H9 (cell line): ENCODE measurements around the gene ACOT8. TPM values are rescaled to one million over a fixed set of nuclear protein-coding genes. Genes with fewer than 3 reads are reported as not detected.
A peak's percentile ranks its signal among the peaks of the same experiment; 100 is the strongest.

Experiments
- DNase-seq: peaks from one replicate; pipeline ENCODE4 v3.0.0-alpha.2; 2017
- H2AFZ ChIP-seq: one replicate; pipeline ENCODE4 v1.6.1; 2013; ENCODE audit warnings: mild to moderate bottlenecking, low read length, control low read depth, moderate library complexity
- H2AK5ac ChIP-seq: 2 replicates; pipeline ENCODE4 v1.6.1; 2013; ENCODE audit warnings: low read length, control low read depth, mixed read lengths; ENCODE audit not compliant: insufficient read length
- H2BK120ac ChIP-seq: one replicate; pipeline ENCODE4 v1.6.1; 2013; ENCODE audit warnings: low read depth, mild to moderate bottlenecking, low read length, control low read depth, inconsistent platforms; ENCODE audit not compliant: poor library complexity, severe bottlenecking
- H2BK12ac ChIP-seq: 2 replicates; pipeline ENCODE4 v1.6.1; 2013; ENCODE audit warnings: low read length, control low read depth, mixed read lengths, low read depth; ENCODE audit not compliant: insufficient read length
- H2BK15ac ChIP-seq: 2 replicates; pipeline ENCODE4 v1.6.1; 2013; ENCODE audit warnings: low read depth, low read length, control low read depth
- H2BK20ac ChIP-seq: one replicate; pipeline ENCODE4 v1.6.1; 2013; ENCODE audit warnings: low read depth, mild to moderate bottlenecking, low read length, control low read depth, inconsistent platforms; ENCODE audit not compliant: poor library complexity, severe bottlenecking
- H2BK5ac ChIP-seq: 2 replicates; pipeline ENCODE4 v1.6.1; 2013; ENCODE audit warnings: low read length, control low read depth, mixed read lengths; ENCODE audit not compliant: insufficient read length
- H3K14ac ChIP-seq: 2 replicates; pipeline ENCODE4 v1.6.1; 2013; ENCODE audit warnings: low read length, control low read depth; ENCODE audit not compliant: insufficient read depth
- H3K18ac ChIP-seq: 2 replicates; pipeline ENCODE4 v1.6.1; 2013; ENCODE audit warnings: low read depth, mild to moderate bottlenecking, mixed read lengths, low read length, control low read depth; ENCODE audit not compliant: insufficient read length
- H3K23ac ChIP-seq: 2 replicates; pipeline ENCODE4 v1.6.1; 2013; ENCODE audit warnings: low read length, control low read depth, mixed read lengths, low read depth; ENCODE audit not compliant: insufficient read length
- H3K23me2 ChIP-seq: 2 replicates; pipeline ENCODE4 v1.6.1; 2013; ENCODE audit warnings: low read depth, mild to moderate bottlenecking, mixed read lengths, low read length, control low read depth; ENCODE audit not compliant: insufficient read length, poor library complexity, severe bottlenecking
- H3K27ac ChIP-seq: 2 replicates; pipeline ENCODE4 v1.5.1; 2013; ENCODE audit warnings: low read length, control low read depth, mixed read lengths, low read depth; ENCODE audit not compliant: insufficient read length
- H3K27me3 ChIP-seq: 2 replicates; pipeline ENCODE4 v1.6.1; 2013; ENCODE audit warnings: low read length, control low read depth, inconsistent platforms; ENCODE audit not compliant: insufficient read depth
- H3K4ac ChIP-seq: 2 replicates; pipeline ENCODE4 v1.6.1; 2013; ENCODE audit warnings: low read depth, mild to moderate bottlenecking, control low read depth, inconsistent platforms, low read length, moderate library complexity
- H3K4me1 ChIP-seq: 2 replicates; pipeline ENCODE4 v1.6.1; 2013; ENCODE audit warnings: low read length, control low read depth, inconsistent platforms; ENCODE audit not compliant: insufficient read depth
- H3K4me2 ChIP-seq: 2 replicates; pipeline ENCODE4 v1.6.1; 2013; ENCODE audit warnings: low read length, control low read depth, mixed read lengths; ENCODE audit not compliant: insufficient read length, insufficient read depth
- H3K56ac ChIP-seq: 2 replicates; pipeline ENCODE4 v1.6.1; 2013; ENCODE audit warnings: low read depth, mild to moderate bottlenecking, mixed read lengths, low read length, control low read depth; ENCODE audit not compliant: insufficient read length
- H3K79me1 ChIP-seq: 2 replicates; pipeline ENCODE4 v1.6.1; 2013; ENCODE audit warnings: low read depth, mild to moderate bottlenecking, moderate library complexity, low read length, control low read depth, inconsistent platforms; ENCODE audit not compliant: insufficient read depth, poor library complexity, severe bottlenecking
- H3K79me2 ChIP-seq: 2 replicates; pipeline ENCODE4 v1.6.1; 2013; ENCODE audit warnings: low read length, control low read depth, inconsistent platforms; ENCODE audit not compliant: insufficient read depth
- H3K9ac ChIP-seq: 2 replicates; pipeline ENCODE4 v1.6.1; 2013; ENCODE audit warnings: low read length, control low read depth, mixed read lengths; ENCODE audit not compliant: insufficient read length; ENCODE audit errors: extremely low read depth
- H3K9me3 ChIP-seq: one replicate; pipeline ENCODE4 v1.6.1; 2013; ENCODE audit warnings: low read depth, low read length, inconsistent platforms; ENCODE audit not compliant: control insufficient read depth
- H3T11ph ChIP-seq: one replicate; pipeline ENCODE4 v1.6.1; 2013; ENCODE audit warnings: mild to moderate bottlenecking, low read length, control low read depth, inconsistent platforms
- H4K20me1 ChIP-seq: one replicate; pipeline ENCODE4 v1.6.1; 2013; ENCODE audit not compliant: control insufficient read depth, insufficient read length, insufficient read depth
- H4K5ac ChIP-seq: 2 replicates; pipeline ENCODE4 v1.6.1; 2013; ENCODE audit warnings: low read depth, mild to moderate bottlenecking, mixed read lengths, low read length, control low read depth; ENCODE audit not compliant: insufficient read length
- H4K8ac ChIP-seq: replicated peaks from 2 replicates; pipeline ENCODE4 v1.6.1; 2013; ENCODE audit warnings: low read length, control low read depth, mixed read lengths, low read depth; ENCODE audit not compliant: insufficient read length
- H4K91ac ChIP-seq: 2 replicates; pipeline ENCODE4 v1.6.1; 2013; ENCODE audit warnings: low read depth, mild to moderate bottlenecking, moderate library complexity, mixed read lengths, low read length, control low read depth; ENCODE audit not compliant: insufficient read length
- H3K27ac Mint-ChIP-seq, 3 experiments: 2 replicates in 2 of 3; 3 replicates in 1 of 3; pipeline ENCODE4 v1.8.0; 2020 to 2021; ENCODE audit warnings: mixed read lengths in 3 of 3, mild to moderate bottlenecking in 1 of 3, moderate library complexity in 1 of 3
- H3K27me3 Mint-ChIP-seq: 2 replicates; pipeline ENCODE4 v1.8.0; 2021; ENCODE audit warnings: low read depth, mild to moderate bottlenecking, moderate library complexity, mixed read lengths
- H3K36me3 Mint-ChIP-seq, 3 experiments: 2 replicates in 2 of 3; 3 replicates in 1 of 3; pipeline ENCODE4 v1.8.0; 2020 to 2021; ENCODE audit warnings: low read depth in 3 of 3, mixed read lengths in 3 of 3; ENCODE audit not compliant: insufficient read depth in 1 of 3
- H3K4me1 Mint-ChIP-seq, 2 experiments: 2 replicates each; pipeline ENCODE4 v1.8.0; 2020; ENCODE audit warnings: mixed read lengths in 2 of 2
- H3K4me3 Mint-ChIP-seq, 2 experiments: 2 replicates in 1 of 2; 3 replicates in 1 of 2; pipeline ENCODE4 v1.8.0; 2020 to 2021; ENCODE audit warnings: mild to moderate bottlenecking in 2 of 2, mixed read lengths in 2 of 2, moderate library complexity in 1 of 2
- H3K9me3 Mint-ChIP-seq, 2 experiments: 2 replicates in 1 of 2; 3 replicates in 1 of 2; pipeline ENCODE4 v1.8.0; 2020; ENCODE audit warnings: mild to moderate bottlenecking in 2 of 2, mixed read lengths in 2 of 2, moderate library complexity in 1 of 2
- WGBS: extraction: QIAGEN DNeasy Blood & Tissue Kit; methylation state at CpG from one replicate; pipeline ENCODE4 v1.1.7; 2013; ENCODE audit warnings: missing lambda C conversion rate, low lambda C conversion rate, mixed read lengths; ENCODE audit not compliant: insufficient read length; ENCODE audit errors: extremely low coverage; 5-methylcytosine and 5-hydroxymethylcytosine counted together
- total RNA-seq: library from RNA; stranded (reverse); gene quantifications from 2 replicates; pipeline ENCODE4 v1.2.1, GENCODE V29; 2021
- TF ChIP-seq, protein P1 (sequence below): fragments of 200-600 bp; sonication (generic); conservative IDR thresholded peaks from 3 replicates; pipeline ENCODE4 v1.8.0; 2021; ENCODE audit warnings: antibody characterized with exemption, mild to moderate bottlenecking

Gene ACOT8
- total RNA-seq, 1 experiment from 2014 or later = 26.7 TPM

DNA sequence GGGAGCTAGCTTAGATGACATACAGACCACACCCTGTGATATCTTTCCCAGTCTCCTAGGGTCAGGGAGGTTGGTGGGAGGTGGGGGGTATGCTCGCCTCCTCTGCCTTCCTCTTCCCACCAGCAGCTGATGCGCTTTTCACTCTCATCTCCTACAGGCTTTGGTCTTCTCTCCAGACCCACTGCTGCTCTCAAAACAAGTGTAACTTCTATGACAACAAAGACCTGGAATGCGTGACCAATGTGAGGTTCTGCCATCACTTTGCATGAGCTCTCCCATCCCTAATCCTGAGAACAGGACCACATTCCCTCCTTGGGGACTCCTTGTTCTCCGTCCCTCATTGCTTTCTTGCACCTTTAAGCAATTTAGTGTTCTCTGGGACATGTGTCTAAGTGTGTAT lies 36.6 kb upstream of the ACOT8 start:
- Histone ChIP-seq H3K27ac (no peak overlapping the region), H3K4ac (no peak overlapping the region), H3K9ac (no peak overlapping the region), H3K14ac (no peak overlapping the region), H2AFZ (no peak overlapping the region), H2BK15ac (no peak overlapping the region), H3K79me1 (no peaks in the 10 kb centered on the region), H3K56ac (no peak overlapping the region), H3K9me3 (no peaks in the 10 kb centered on the region), H3K27me3 (no peaks in the 10 kb centered on the region), H3K4me1 (no peaks in the 10 kb centered on the region), H4K20me1 (no peaks in the 10 kb centered on the region), H4K8ac (no peak overlapping the region), H4K5ac (no peak overlapping the region), H3K79me2 (no peaks in the 10 kb centered on the region), H3K18ac (no peak overlapping the region), H2AK5ac (no peak overlapping the region), H4K91ac (no peak overlapping the region), H2BK20ac (no peak overlapping the region), H3K23ac (no peak overlapping the region), H2BK12ac (no peak overlapping the region), H2BK5ac (no peak overlapping the region), H2BK120ac (no peak overlapping the region), H3K4me2 (no peak overlapping the region), H3K23me2 (peaks cover 13% of the 10 kb centered on the region), H3T11ph (no peak overlapping the region)
- Mint-ChIP-seq H3K36me3 (peaks cover 15 to 43% (median 38%) of the 10 kb centered on the region in 3 experiments), H3K27ac (no peak overlapping the region), H3K4me3 (peak overlapping the region in 1 of 2 experiments; percentile 30; a peak in 2 of 5 replicates), H3K4me1 (peaks cover 5 to 14% of the 10 kb centered on the region in 2 experiments; a peak in 3 of 4 replicates), H3K27me3 (no peaks in the 10 kb centered on the region; the same call in 1 of the 2 replicates), H3K9me3 (no peaks in the 10 kb centered on the region)
- no peak for DNase-seq
- TF ChIP-seq, protein P1, sequence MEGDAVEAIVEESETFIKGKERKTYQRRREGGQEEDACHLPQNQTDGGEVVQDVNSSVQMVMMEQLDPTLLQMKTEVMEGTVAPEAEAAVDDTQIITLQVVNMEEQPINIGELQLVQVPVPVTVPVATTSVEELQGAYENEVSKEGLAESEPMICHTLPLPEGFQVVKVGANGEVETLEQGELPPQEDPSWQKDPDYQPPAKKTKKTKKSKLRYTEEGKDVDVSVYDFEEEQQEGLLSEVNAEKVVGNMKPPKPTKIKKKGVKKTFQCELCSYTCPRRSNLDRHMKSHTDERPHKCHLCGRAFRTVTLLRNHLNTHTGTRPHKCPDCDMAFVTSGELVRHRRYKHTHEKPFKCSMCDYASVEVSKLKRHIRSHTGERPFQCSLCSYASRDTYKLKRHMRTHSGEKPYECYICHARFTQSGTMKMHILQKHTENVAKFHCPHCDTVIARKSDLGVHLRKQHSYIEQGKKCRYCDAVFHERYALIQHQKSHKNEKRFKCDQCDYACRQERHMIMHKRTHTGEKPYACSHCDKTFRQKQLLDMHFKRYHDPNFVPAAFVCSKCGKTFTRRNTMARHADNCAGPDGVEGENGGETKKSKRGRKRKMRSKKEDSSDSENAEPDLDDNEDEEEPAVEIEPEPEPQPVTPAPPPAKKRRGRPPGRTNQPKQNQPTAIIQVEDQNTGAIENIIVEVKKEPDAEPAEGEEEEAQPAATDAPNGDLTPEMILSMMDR = no peak
- no CpG with 5 or more reads among the region's 4 CpGs for WGBS
